TTC549 (cell line): ENCODE results near the gene LRRC30.

Source experiments
- FAIRE-seq: peaks from 2 replicates; lab custom pipeline; 2012; peaks lifted over from hg19 to GRCh38; lab: Jason Lieb, UNC

Gene LRRC30

GRCh38 chr18:7237673-7238272, 6.9 kb downstream of the LRRC30 start:
- no peak for FAIRE-seq

GRCh38 chr18:7242926-7243325, 12.0 kb downstream of the LRRC30 start:
- no peak for FAIRE-seq

GRCh38 chr18:7248877-7249276, 18.0 kb downstream of the LRRC30 start:
- FAIRE-seq = no peak

- no peak for FAIRE-seq
These were observed 23.3 kb downstream of the LRRC30 start for GRCh38 chr18:7254163-7254562.

GRCh38 chr18:7255054-7255453, 24.2 kb downstream of the LRRC30 start:
- no peak for FAIRE-seq

- no peak for FAIRE-seq
These were observed 24.8 kb downstream of the LRRC30 start for GRCh38 chr18:7255643-7256042.

GRCh38 chr18:7256618-7257425, 25.9 kb downstream of the LRRC30 start:
- no peak for FAIRE-seq

GRCh38 chr18:7257426-7257740, 26.5 kb downstream of the LRRC30 start:
- no peak for FAIRE-seq

GRCh38 chr18:7259475-7259874, 28.6 kb downstream of the LRRC30 start:
- no peak for FAIRE-seq

- FAIRE-seq = no peak
These were observed 30.3 kb downstream of the LRRC30 start for GRCh38 chr18:7261199-7261598.

- FAIRE-seq = no peak
These were observed 37.1 kb downstream of the LRRC30 start for GRCh38 chr18:7267973-7268372.

- FAIRE-seq = no peak
These were observed 39.1 kb downstream of the LRRC30 start for GRCh38 chr18:7269942-7270341.

- no peak for FAIRE-seq
These were observed 41.6 kb downstream of the LRRC30 start for GRCh38 chr18:7272311-7273049.

- FAIRE-seq = no peak
These were observed 42.5 kb downstream of the LRRC30 start for GRCh38 chr18:7273301-7273921.

- no peak for FAIRE-seq
These were observed 50.7 kb downstream of the LRRC30 start for GRCh38 chr18:7281579-7281978.
